ENCODE data around the gene CLEC2D.

DNA sequence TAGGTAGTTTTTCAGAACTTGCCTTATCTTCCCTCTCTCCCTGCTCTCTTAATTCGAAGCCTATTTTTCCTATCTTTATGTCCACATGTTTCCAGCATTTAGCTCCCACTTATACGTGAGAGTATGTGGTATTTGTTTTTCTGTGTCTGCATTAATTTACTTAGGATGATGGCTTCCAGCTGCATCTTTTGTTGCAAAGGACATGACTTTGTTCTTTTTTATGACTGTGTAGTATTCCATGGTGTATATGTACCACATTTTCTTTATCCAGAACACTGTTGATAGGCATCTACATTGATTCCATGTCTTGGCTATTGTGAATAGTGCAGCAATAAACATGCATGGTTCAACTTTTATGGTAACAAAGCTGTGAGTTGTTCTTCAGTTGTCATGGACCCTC, 7.8 kb upstream of the CLEC2D start:
- TF ChIP-seq, protein P1, sequence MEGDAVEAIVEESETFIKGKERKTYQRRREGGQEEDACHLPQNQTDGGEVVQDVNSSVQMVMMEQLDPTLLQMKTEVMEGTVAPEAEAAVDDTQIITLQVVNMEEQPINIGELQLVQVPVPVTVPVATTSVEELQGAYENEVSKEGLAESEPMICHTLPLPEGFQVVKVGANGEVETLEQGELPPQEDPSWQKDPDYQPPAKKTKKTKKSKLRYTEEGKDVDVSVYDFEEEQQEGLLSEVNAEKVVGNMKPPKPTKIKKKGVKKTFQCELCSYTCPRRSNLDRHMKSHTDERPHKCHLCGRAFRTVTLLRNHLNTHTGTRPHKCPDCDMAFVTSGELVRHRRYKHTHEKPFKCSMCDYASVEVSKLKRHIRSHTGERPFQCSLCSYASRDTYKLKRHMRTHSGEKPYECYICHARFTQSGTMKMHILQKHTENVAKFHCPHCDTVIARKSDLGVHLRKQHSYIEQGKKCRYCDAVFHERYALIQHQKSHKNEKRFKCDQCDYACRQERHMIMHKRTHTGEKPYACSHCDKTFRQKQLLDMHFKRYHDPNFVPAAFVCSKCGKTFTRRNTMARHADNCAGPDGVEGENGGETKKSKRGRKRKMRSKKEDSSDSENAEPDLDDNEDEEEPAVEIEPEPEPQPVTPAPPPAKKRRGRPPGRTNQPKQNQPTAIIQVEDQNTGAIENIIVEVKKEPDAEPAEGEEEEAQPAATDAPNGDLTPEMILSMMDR (conservative IDR thresholded peaks at IDR 0.05): no peak
- no peak for TF ChIP-seq EZH2 (IDR thresholded peaks at IDR 0.05; ENCODE audit: low read depth)

Data from PC-9 (cell line).